ENCODE measurements around the gene TNMD.

The TNMD gene

DNA sequence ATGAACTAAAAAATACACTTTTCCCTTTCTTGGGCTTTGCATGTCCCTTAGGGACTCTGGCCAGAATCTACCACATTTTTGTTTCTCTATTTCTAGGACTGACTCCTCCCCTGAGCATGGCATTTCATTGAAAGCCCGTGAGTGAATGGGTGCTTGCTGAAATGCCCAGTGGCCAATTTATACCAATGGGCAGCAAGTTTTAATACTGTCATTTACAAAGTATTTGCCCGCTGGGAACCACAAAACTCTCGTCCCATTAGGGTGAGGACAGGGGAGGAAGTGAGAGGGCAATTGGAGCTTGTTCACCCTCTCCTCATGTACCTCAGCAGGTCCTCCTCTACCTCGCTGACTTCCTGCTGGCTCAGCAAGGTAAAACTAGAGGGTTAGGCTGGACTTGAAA lies 60.4 kb downstream of the TNMD start:
- no peak for DNase-seq

DNA sequence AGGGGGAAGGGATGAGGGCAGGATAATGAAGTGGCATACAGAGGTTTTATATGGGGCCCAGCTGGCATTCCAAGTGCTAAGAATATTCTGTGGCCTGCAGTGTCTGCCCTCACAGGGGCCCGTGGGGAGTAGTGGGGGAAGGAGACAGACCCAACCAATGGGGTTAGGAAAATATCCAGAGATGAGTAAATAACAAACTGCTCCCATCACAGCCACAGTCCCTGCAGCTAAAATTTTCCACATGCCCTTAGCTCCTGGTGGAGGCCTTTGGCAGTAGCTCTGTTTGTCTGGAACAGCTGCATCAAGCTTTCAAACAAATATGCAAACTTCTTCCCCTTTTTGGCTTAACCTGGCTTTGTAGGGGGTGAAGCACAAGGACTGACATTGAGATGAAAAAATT lies 62.4 kb downstream of the TNMD start:
- no peak for DNase-seq

DNA sequence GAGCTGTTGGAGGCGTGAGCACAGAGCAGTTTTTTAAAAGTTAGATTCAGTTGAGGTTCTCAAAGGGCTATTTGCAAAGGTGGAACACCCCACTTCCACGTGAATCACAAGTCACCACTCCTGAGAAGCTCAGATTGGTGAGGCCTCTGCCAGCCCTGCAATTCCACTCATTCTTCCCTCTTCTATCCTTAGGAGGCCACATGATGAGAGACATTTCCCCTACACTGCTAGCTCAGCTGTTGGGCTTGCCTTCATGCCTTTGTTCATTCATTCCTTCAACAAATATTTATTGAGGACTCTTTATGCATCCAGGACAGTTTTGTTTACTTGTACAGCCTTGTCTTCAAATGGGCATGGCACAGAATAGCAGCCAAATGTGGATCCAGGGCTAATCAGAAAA lies 63.0 kb downstream of the TNMD start:
- no peak for DNase-seq

DNA sequence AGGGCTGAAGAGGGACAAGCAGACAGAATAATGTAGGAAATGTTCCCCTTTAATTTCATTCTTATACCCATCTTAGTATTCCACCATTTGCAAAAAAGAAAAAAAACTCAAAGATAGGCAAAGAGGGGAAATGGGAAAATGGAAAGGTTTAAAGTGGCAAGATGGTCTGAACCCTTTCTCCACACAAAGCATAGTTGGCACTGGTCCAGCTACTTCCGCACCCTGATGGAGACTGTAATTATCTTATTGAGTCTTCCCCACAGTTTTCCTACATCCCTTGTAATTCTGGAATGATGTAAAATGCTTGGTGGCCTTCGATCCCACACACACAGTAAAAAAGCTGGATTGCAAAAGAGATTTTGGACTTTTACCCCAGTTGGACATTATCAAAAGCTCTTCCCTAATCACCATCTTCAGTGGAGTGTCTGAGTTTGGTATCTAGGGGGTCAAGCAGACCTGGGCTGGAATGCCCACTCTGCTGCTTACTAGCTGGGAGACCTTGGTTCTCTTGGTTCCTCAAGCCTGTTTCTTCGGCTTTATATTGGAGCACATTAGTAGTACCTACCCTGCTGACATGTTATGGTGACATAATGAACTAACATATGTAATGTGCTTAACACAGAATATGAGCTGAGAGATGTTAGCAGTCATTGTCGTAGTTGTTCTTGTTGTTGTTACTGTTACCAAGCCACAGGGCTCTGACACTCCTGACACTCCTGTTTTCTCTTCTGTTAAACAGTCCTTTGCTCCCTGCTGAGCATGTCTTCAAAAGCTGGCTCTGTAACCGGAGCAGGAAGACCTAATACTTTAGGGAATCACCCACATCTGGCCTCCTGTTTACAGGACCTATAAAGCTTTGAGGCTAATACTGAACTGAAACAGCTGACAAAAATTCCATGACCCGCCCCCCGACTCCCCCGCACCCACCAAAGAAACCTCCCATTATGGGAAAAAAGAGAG lies 64.0 kb downstream of the TNMD start:
- DNase-seq, result no peak

All from COR-L47 (cell line).